B cell (primary cell): ENCODE data around the gene PC. TPM values are rescaled to one million over a fixed set of nuclear protein-coding genes. Genes with fewer than 3 reads are reported as not detected.

ENCODE experiments used
- ATAC-seq: fragments of 200-7000 bp; cut with Tn5 transposase; one replicate; pipeline ENCODE4 v1.10.0; 2021; ENCODE audit warnings: low read depth, mild to moderate bottlenecking, moderate number of reproducible peaks, moderate library complexity
- CTCF ChIA-PET: fragments of 350-600 bp; sonication (Branson Sonifier 250); formaldehyde crosslinking; loops from one replicate; lab custom pipeline; 2021; ENCODE audit warnings: antibody characterized with exemption, inconsistent platforms; lab: Charles Lee
- POLR2A ChIA-PET: fragments of 350-600 bp; sonication (Branson Sonifier 250); formaldehyde crosslinking; loops from one replicate; lab custom pipeline; 2021; ENCODE audit warnings: antibody characterized with exemption; lab: Charles Lee
- DNase-seq: peaks from one replicate; pipeline ENCODE4 v3.0.0; 2013
- H2AFZ ChIP-seq: 2 replicates; pipeline ENCODE4 v1.6.1; 2012; ENCODE audit warnings: mild to moderate bottlenecking, low read depth, low read length; ENCODE audit not compliant: insufficient read depth, poor library complexity, severe bottlenecking
- H3K27ac ChIP-seq, 2 donors: 1 replicate in 1 of 2; 2 replicates in 1 of 2; pipeline ENCODE4 v1.5.1; 2012 to 2013; ENCODE audit warnings: low read length in 2 of 2, mild to moderate bottlenecking in 2 of 2, moderate library complexity in 1 of 2
- H3K27me3 ChIP-seq, 4 experiments: fragments of 200-600 bp in 1 of 4; sonication (generic) in 1 of 4; replicated peaks in 1 of 4; 1 replicate in 2 of 4; 2 replicates in 2 of 4; pipeline versions ENCODE4 v1.6.1 to v1.7.0; 2013 to 2016; ENCODE audit warnings: low read length in 3 of 4, mild to moderate bottlenecking in 2 of 4, mixed read lengths in 1 of 4, moderate library complexity in 1 of 4; ENCODE audit not compliant: insufficient read depth in 4 of 4, control insufficient read depth in 3 of 4; ENCODE audit errors: control extremely low read depth in 1 of 4
- H3K36me3 ChIP-seq, 2 experiments: replicated peaks in 1 of 2; 1 replicate in 1 of 2; 2 replicates in 1 of 2; pipeline versions ENCODE4 v1.6.1 to v1.7.1; 2013; ENCODE audit warnings: low read length in 1 of 2; ENCODE audit not compliant: insufficient read depth in 2 of 2, control insufficient read depth in 1 of 2; ENCODE audit errors: control extremely low read depth in 1 of 2, extremely low read depth in 1 of 2
- H3K4me1 ChIP-seq, 2 donors: fragments of 200-600 bp in 1 of 2; sonication (generic) in 1 of 2; 1 replicate in 1 of 2; 2 replicates in 1 of 2; pipeline versions ENCODE4 v1.5.1 to v1.6.1; 2013 to 2017; ENCODE audit warnings: low read length in 2 of 2; ENCODE audit not compliant: control insufficient read depth in 2 of 2, insufficient read depth in 2 of 2
- H3K4me2 ChIP-seq: replicated peaks from 2 replicates; pipeline ENCODE3; 2012; ENCODE audit warnings: mild to moderate bottlenecking, low read depth, low read length; ENCODE audit not compliant: poor library complexity, severe bottlenecking
- H3K4me3 ChIP-seq, 5 experiments: fragments of 200-600 bp in 1 of 5; sonication (generic) in 1 of 5; 1 replicate in 3 of 5; 2 replicates in 2 of 5; pipeline versions ENCODE4 v1.5.1 to v1.7.0; 2011 to 2016; ENCODE audit warnings: low read length in 4 of 5, mild to moderate bottlenecking in 4 of 5, low read depth in 2 of 5, control low read depth in 1 of 5, moderate library complexity in 1 of 5; ENCODE audit not compliant: insufficient read depth in 1 of 5; ENCODE audit errors: control extremely low read depth in 1 of 5, extremely low read depth in 1 of 5
- H3K79me2 ChIP-seq: fragments of 200-600 bp; sonication (generic); one replicate; pipeline ENCODE4 v1.6.0; 2016; ENCODE audit warnings: low read length; ENCODE audit not compliant: control insufficient read depth, insufficient read depth
- H3K9ac ChIP-seq: fragments of 200-600 bp; sonication (generic); 2 replicates; pipeline ENCODE4 v1.6.1; 2017; ENCODE audit warnings: mild to moderate bottlenecking, low read length, moderate library complexity
- H3K9me3 ChIP-seq, 3 donors: one replicate each; pipeline versions ENCODE4 v1.6.1 to v1.7.1; 2013; ENCODE audit warnings: low read length in 2 of 3; ENCODE audit not compliant: control insufficient read depth in 2 of 3, insufficient read depth in 1 of 3; ENCODE audit errors: control extremely low read depth in 1 of 3
- H4K20me1 ChIP-seq: 2 replicates; pipeline ENCODE4 v1.6.0; 2012; ENCODE audit warnings: mild to moderate bottlenecking, low read length; ENCODE audit not compliant: insufficient read depth, control insufficient read depth, poor library complexity, severe bottlenecking
- H3K27ac Mint-ChIP-seq: one replicate; pipeline ENCODE4 v1.8.0; 2021; ENCODE audit warnings: mixed read lengths
- H3K27me3 Mint-ChIP-seq: one replicate; pipeline ENCODE4 v1.8.0; 2021; ENCODE audit warnings: mixed read lengths
- H3K4me1 Mint-ChIP-seq: one replicate; pipeline ENCODE4 v1.8.0; 2021; ENCODE audit warnings: mixed read lengths
- H3K4me3 Mint-ChIP-seq: one replicate; pipeline ENCODE4 v1.8.0; 2021; ENCODE audit warnings: mixed read lengths
- H3K9me3 Mint-ChIP-seq: one replicate; pipeline ENCODE4 v1.8.0; 2022; ENCODE audit warnings: mixed read lengths; ENCODE audit not compliant: insufficient read depth
- EZH2 ChIP-seq: IDR thresholded peaks from 2 replicates; pipeline ENCODE4 v1.6.1; 2012; ENCODE audit warnings: borderline replicate concordance, low read depth, mild to moderate bottlenecking, moderate library complexity, low read length; ENCODE audit not compliant: insufficient read depth, poor library complexity, severe bottlenecking
- WGBS: methylation state at CpG from one replicate; pipeline ENCODE4 v1.1.5; 2013; ENCODE audit warnings: missing lambda C conversion rate; ENCODE audit not compliant: insufficient coverage; 5-methylcytosine and 5-hydroxymethylcytosine counted together
- intact Hi-C: fragments of 100-400 bp; cut with micrococcal nuclease; formaldehyde crosslinking; loops from one replicate; pipeline ENCODE4 v1.10.0; 2022
- polyA plus RNA-seq: library from polyadenylated mRNA; depleted of rRNA; stranded (reverse); fragments of >200 nt; gene quantifications from 2 replicates; pipeline ENCODE4 v1.2.3, GENCODE V29; 2012
- total RNA-seq, 2 donors: library from RNA; stranded (reverse); fragments of 120-200 nt in 1 of 2; gene quantifications; 1 replicate in 1 of 2; 2 replicates in 1 of 2; pipeline versions ENCODE4 v1.2.3 to v1.2.4, GENCODE V29; 2013 to 2022
- TF ChIP-seq, protein P1 (sequence below): fragments of 200-600 bp; IDR thresholded peaks from one replicate; pipeline ENCODE4 v1.8.0; 2022; ENCODE audit warnings: antibody characterized with exemption, mild to moderate bottlenecking

The PC gene
- total and polyA plus RNA-seq, 2 donors (not counting 1 experiment from before 2014, with no cell fraction given): 1.5 to 4.4 TPM

DNA sequence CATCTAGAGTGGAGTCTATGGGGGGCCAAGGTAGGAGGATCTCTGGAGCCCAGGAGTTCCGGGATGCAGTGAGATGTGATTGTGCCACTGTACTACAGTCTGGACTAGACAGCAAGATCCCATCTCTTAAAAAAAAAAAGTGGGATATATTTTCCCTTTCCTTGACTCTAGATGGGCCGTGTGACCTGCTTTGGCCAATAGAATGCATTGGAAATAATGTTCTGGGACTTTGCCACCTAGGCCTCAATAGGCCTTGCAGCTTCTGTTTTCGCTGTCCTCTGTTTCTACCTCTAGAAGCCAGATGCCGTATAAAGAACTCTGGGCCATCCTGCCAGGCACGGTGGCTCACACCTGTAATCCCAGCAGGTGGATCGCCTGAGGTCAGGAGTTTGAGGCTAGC is 20.5 kb upstream of the PC start:
- H3K27me3 Mint-ChIP-seq: peaks cover 19% of the 10 kb centered on the region
- Histone ChIP-seq H3K9ac (no peak overlapping the region), H3K4me1 (no peaks in the 10 kb centered on the region), H2AFZ (no peak overlapping the region), H3K36me3 (no peaks in the 10 kb centered on the region), H3K79me2 (no peaks in the 10 kb centered on the region), H4K20me1 (no peaks in the 10 kb centered on the region), H3K27ac (no peak overlapping the region), H3K4me2 (no peak overlapping the region), H3K27me3 (peaks cover 0 to 18% (median 0%) of the 10 kb centered on the region in 4 experiments), H3K9me3 (peaks cover 0 to 37% (median 8%) of the 10 kb centered on the region in 3 donors), H3K4me3 (no peak overlapping the region)
- no peak overlapping the region for H3K27ac Mint-ChIP-seq
- peaks cover 2% of the 10 kb centered on the region for H3K9me3 Mint-ChIP-seq
- no peak for ATAC-seq
- ChIA-PET CTCF (interaction anchor here (0.6 to 0.7 kb wide), 2 partner anchors 36 to 79 kb away, joined by 3 to 6 read pairs; no protein-coding TSS in a partner anchor), POLR2A (no interaction called here)
- no peak for DNase-seq
- TF ChIP-seq, protein P1, sequence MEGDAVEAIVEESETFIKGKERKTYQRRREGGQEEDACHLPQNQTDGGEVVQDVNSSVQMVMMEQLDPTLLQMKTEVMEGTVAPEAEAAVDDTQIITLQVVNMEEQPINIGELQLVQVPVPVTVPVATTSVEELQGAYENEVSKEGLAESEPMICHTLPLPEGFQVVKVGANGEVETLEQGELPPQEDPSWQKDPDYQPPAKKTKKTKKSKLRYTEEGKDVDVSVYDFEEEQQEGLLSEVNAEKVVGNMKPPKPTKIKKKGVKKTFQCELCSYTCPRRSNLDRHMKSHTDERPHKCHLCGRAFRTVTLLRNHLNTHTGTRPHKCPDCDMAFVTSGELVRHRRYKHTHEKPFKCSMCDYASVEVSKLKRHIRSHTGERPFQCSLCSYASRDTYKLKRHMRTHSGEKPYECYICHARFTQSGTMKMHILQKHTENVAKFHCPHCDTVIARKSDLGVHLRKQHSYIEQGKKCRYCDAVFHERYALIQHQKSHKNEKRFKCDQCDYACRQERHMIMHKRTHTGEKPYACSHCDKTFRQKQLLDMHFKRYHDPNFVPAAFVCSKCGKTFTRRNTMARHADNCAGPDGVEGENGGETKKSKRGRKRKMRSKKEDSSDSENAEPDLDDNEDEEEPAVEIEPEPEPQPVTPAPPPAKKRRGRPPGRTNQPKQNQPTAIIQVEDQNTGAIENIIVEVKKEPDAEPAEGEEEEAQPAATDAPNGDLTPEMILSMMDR: no peak
- TF ChIP-seq EZH2: no peak
- intact Hi-C loops: no loop called here
- 83% methylated on average over 2 of the region's 6 CpGs for WGBS
- H3K4me3 Mint-ChIP-seq: no peak overlapping the region
- H3K4me1 Mint-ChIP-seq: no peaks in the 10 kb centered on the region

DNA sequence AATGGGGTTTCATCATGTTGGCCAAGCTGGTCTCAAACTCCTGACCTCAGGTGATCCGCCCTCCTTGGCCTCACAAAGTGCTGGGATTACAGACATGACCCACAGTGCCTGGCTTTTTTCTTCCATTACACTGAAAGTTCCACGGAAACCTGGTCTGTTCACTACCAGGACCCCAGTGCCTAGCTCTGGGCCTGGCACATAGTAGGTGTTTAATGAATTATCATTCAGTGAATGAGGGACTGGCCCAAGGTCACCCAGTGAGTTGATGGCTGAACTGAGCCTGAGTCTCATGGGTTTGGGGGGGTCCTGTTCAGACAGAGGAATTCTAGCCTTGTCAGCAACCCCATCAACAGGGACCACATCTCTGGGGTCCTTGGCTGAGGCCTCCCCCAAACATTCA is 20.0 kb upstream of the PC start:
- ChIA-PET CTCF (no interaction called here), POLR2A (no interaction called here)
- H3K9me3 ChIP-seq: peaks cover 0 to 37% (median 8%) of the 10 kb centered on the region in 3 donors
- DNase-seq (no peak), ATAC-seq (no peak)
- Mint-ChIP-seq H3K4me3 (no peak overlapping the region), H3K27ac (no peak overlapping the region), H3K4me1 (no peaks in the 10 kb centered on the region), H3K9me3 (peaks cover 2% of the 10 kb centered on the region), H3K27me3 (peaks cover 19% of the 10 kb centered on the region)
- H4K20me1 ChIP-seq: no peaks in the 10 kb centered on the region
- intact Hi-C loops: no loop called here
- 88% methylated on average over 1 of the region's 2 CpGs for WGBS
- TF ChIP-seq, protein P1: no peak
- TF ChIP-seq EZH2: no peak
- H3K27me3 ChIP-seq: peaks cover 0 to 16% (median 0%) of the 10 kb centered on the region in 4 experiments
- H3K4me3 ChIP-seq: no peak overlapping the region
- no peaks in the 10 kb centered on the region for H3K36me3 ChIP-seq
- H3K27ac ChIP-seq: no peak overlapping the region
- H3K4me1 ChIP-seq: no peaks in the 10 kb centered on the region
- no peak overlapping the region for H3K4me2 ChIP-seq
- no peak overlapping the region for H2AFZ ChIP-seq
- no peak overlapping the region for H3K9ac ChIP-seq
- H3K79me2 ChIP-seq: no peaks in the 10 kb centered on the region
